Natural killer cell (primary cell): Measurements from ENCODE around the gene CCDC88C. TPM values are rescaled to one million over a fixed set of nuclear protein-coding genes. Genes with fewer than 3 reads are reported as not detected.
"Not testable (repeated sequence)": the region's sequence is repeated elsewhere in the genome, so short reads cannot be mapped to it uniquely, and the experiment has no call there.

ENCODE experiments used
- ATAC-seq, 3 donors: fragments of 150-1000 bp in 2 of 3; fragments of 200-7000 bp in 1 of 3; cut with Tn5 transposase; 1 replicate in 1 of 3; 2 replicates in 2 of 3; pipeline ENCODE4 v1.10.0; 2021; ENCODE audit warnings: mild to moderate bottlenecking in 2 of 3, moderate library complexity in 2 of 3
- DNase-seq, 2 donors: peaks; one replicate each; pipeline versions ENCODE4 v3.0.0 to v3.0.0-alpha.2; 2013 to 2021; ENCODE audit warnings: mixed read lengths in 1 of 2
- H3K27ac ChIP-seq: one replicate; pipeline ENCODE4 v1.5.1; 2013; ENCODE audit warnings: mild to moderate bottlenecking, low read length
- H3K27me3 ChIP-seq: one replicate; pipeline ENCODE4 v1.6.1; 2013; ENCODE audit warnings: low read length; ENCODE audit not compliant: control insufficient read depth, insufficient read depth
- H3K36me3 ChIP-seq: one replicate; pipeline ENCODE4 v1.6.1; 2013; ENCODE audit warnings: low read length; ENCODE audit not compliant: control insufficient read depth, insufficient read depth
- H3K4me1 ChIP-seq: one replicate; pipeline ENCODE4 v1.6.1; 2013; ENCODE audit warnings: low read length; ENCODE audit not compliant: control insufficient read depth, insufficient read depth
- H3K4me3 ChIP-seq: one replicate; pipeline ENCODE4 v1.5.1; 2013; ENCODE audit warnings: low read length
- H3K9me3 ChIP-seq: one replicate; pipeline ENCODE4 v1.6.1; 2013; ENCODE audit warnings: low read length; ENCODE audit not compliant: control insufficient read depth, insufficient read depth
- H3K27ac Mint-ChIP-seq, 2 donors: one replicate each; pipeline ENCODE4 v1.8.0; 2022; ENCODE audit warnings: mild to moderate bottlenecking in 2 of 2, mixed read lengths in 2 of 2, moderate library complexity in 1 of 2
- H3K27me3 Mint-ChIP-seq, 2 donors: one replicate each; pipeline ENCODE4 v1.8.0; 2022; ENCODE audit warnings: low read depth in 2 of 2, mixed read lengths in 2 of 2
- H3K36me3 Mint-ChIP-seq: one replicate; pipeline ENCODE4 v1.8.0; 2022; ENCODE audit warnings: mixed read lengths
- H3K4me1 Mint-ChIP-seq, 2 donors: one replicate each; pipeline ENCODE4 v1.8.0; 2022; ENCODE audit warnings: mixed read lengths in 2 of 2
- H3K4me3 Mint-ChIP-seq: one replicate; pipeline ENCODE4 v1.8.0; 2022; ENCODE audit warnings: mild to moderate bottlenecking, moderate library complexity, mixed read lengths
- H3K9me3 Mint-ChIP-seq, 2 donors: one replicate each; pipeline ENCODE4 v1.8.0; 2022; ENCODE audit warnings: mixed read lengths in 2 of 2
- CTCF ChIP-seq: fragments of 200-600 bp; IDR thresholded peaks from one replicate; pipeline ENCODE4 v1.8.0; 2022; ENCODE audit warnings: antibody characterized with exemption
- WGBS: methylation state at CpG from one replicate; pipeline ENCODE4 v1.1.7; 2013; ENCODE audit warnings: missing lambda C conversion rate; ENCODE audit not compliant: insufficient coverage; 5-methylcytosine and 5-hydroxymethylcytosine counted together
- intact Hi-C: fragments of 100-400 bp; cut with micrococcal nuclease; formaldehyde crosslinking; loops from one replicate; pipeline ENCODE4 v1.14.2; 2022
- total RNA-seq, 4 donors: library from RNA; stranded (reverse); fragments of 120-200 nt in 1 of 4; gene quantifications; one replicate each; pipeline versions ENCODE4 v1.2.3 to v1.2.4, GENCODE V29; 2013 to 2022

Gene CCDC88C
- total RNA-seq, 3 donors from 2014 or later (not counting 1 experiment from before 2014, with no cell fraction given): 432 to 516 (median 438) TPM

- peak overlapping the region; percentile 92 to 93 for H3K27ac Mint-ChIP-seq
- DNase-seq (no peak), ATAC-seq (no peak)
- H3K4me3 ChIP-seq: no peak overlapping the region
- H3K4me3 Mint-ChIP-seq: peak overlapping the region; percentile 74
- H3K4me1 ChIP-seq: peaks cover 91% of the 10 kb centered on the region
- intact Hi-C loops: no loop called here
- H3K4me1 Mint-ChIP-seq: peaks cover 65 to 75% of the 10 kb centered on the region in 2 donors
- 47% methylated on average over 5 of the region's 5 CpGs for WGBS
- no peak for TF ChIP-seq CTCF
- no peaks in the 10 kb centered on the region for H3K9me3 Mint-ChIP-seq
- peak overlapping the region; percentile 84 for H3K27ac ChIP-seq
- H3K36me3 ChIP-seq: peaks cover 5% of the 10 kb centered on the region
- H3K27me3 ChIP-seq: no peaks in the 10 kb centered on the region
- H3K27me3 Mint-ChIP-seq: no peaks in the 10 kb centered on the region
- H3K36me3 Mint-ChIP-seq: no peaks in the 10 kb centered on the region
- no peaks in the 10 kb centered on the region for H3K9me3 ChIP-seq
These were observed 166.7 kb downstream of the CCDC88C start for GRCh38 chr14:91250912-91251311.

GRCh38 chr14:91249841-91250616, 167.6 kb downstream of the CCDC88C start:
- Histone ChIP-seq H3K4me1 (peaks cover 97% of the 10 kb centered on the region), H3K27me3 (no peaks in the 10 kb centered on the region), H3K4me3 (no peak overlapping the region), H3K9me3 (no peaks in the 10 kb centered on the region), H3K36me3 (peaks cover 7% of the 10 kb centered on the region), H3K27ac (peak overlapping the region; percentile 84)
- peaks cover 64 to 73% of the 10 kb centered on the region in 2 donors for H3K4me1 Mint-ChIP-seq
- peak overlapping the region; percentile 74 for H3K4me3 Mint-ChIP-seq
- no peaks in the 10 kb centered on the region for H3K36me3 Mint-ChIP-seq
- H3K27me3 Mint-ChIP-seq: no peaks in the 10 kb centered on the region
- peak; percentile 28 to 45 (median 31) for ATAC-seq
- no peak for TF ChIP-seq CTCF
- WGBS: under 1% methylated on average over 9 of the region's 10 CpGs
- intact Hi-C loops: no loop called here
- no peaks in the 10 kb centered on the region for H3K9me3 Mint-ChIP-seq
- DNase-seq: peak; percentile 49 to 75
- H3K27ac Mint-ChIP-seq: peak overlapping the region; percentile 92 to 93

- WGBS: 72% methylated on average over 15 of the region's 15 CpGs
- Histone ChIP-seq H3K9me3 (no peaks in the 10 kb centered on the region), H3K4me3 (no peak overlapping the region), H3K27me3 (no peaks in the 10 kb centered on the region), H3K36me3 (peaks cover 10% of the 10 kb centered on the region), H3K27ac (peak overlapping the region; percentile 92), H3K4me1 (peaks cover 98% of the 10 kb centered on the region)
- no peaks in the 10 kb centered on the region for H3K36me3 Mint-ChIP-seq
- no peaks in the 10 kb centered on the region for H3K9me3 Mint-ChIP-seq
- ATAC-seq: peak in 2 of 3 donors; percentile 24 to 54
- H3K4me1 Mint-ChIP-seq: peaks cover 77 to 78% of the 10 kb centered on the region in 2 donors
- DNase-seq: peak in 1 of 2 donors; percentile 96
- TF ChIP-seq CTCF: no peak
- no peaks in the 10 kb centered on the region for H3K27me3 Mint-ChIP-seq
- H3K27ac Mint-ChIP-seq: peak overlapping the region; percentile 86 to 92
- peak overlapping the region; percentile 47 for H3K4me3 Mint-ChIP-seq
- intact Hi-C loops: no loop called here
These were observed 171.4 kb downstream of the CCDC88C start for GRCh38 chr14:91246051-91246852.

GRCh38 chr14:91245616-91246015, 172.0 kb downstream of the CCDC88C start:
- H3K4me1 Mint-ChIP-seq: peaks cover 77 to 78% of the 10 kb centered on the region in 2 donors
- peaks cover 98% of the 10 kb centered on the region for H3K4me1 ChIP-seq
- H3K27me3 Mint-ChIP-seq, H3K9me3 ChIP-seq, ATAC-seq, H3K4me3 ChIP-seq, H3K27me3 ChIP-seq, intact Hi-C loops, DNase-seq, H3K9me3 Mint-ChIP-seq, H3K36me3 ChIP-seq, H3K36me3 Mint-ChIP-seq: not testable (repeated sequence)
- peak overlapping the region; percentile 47 for H3K4me3 Mint-ChIP-seq
- 90% methylated on average over 7 of the region's 8 CpGs for WGBS
- peak overlapping the region; percentile 92 for H3K27ac ChIP-seq
- peak overlapping the region; percentile 86 to 92 for H3K27ac Mint-ChIP-seq
